Dedifferentiated amniotic fluid mesenchymal stem cell (primary cell): ENCODE measurements around the gene ANK3.

ENCODE experiments used
- DNase-seq: peaks from one replicate; pipeline ENCODE4 v3.0.0-alpha.2; 2016; ENCODE audit errors: extremely low spot score

ANK3 gene

DNA sequence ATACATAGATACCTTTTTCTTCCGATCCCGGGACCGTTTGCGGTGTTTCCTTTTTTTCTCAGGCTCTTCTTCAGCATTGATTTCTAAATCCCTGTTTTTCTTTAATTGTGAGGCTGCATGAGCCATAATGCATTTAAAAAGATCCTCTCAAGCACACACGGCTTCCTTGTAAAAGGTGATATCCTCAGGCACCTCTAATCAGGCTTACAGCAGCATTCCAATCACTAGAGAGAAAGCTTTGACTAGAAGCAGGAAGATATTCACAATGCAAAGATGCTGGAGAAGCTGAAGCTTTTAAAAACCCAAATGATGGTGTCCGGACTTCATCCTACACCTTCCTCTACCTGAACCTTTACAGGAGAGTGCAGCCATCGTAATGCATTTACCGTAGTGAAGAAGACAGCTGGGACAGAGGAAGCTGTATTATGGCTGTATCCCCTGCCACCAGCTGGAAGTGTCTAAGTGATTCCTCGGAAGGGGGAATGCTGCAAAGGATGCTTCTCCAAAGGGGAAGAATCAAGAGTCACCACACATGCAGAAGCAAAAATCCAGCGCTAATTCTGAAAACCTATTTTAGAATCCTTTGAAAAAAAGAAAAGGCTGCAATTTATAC is at the start of gene ANK3:
Gene ANK3 (minus strand): TSS at position 463 of the 613 bp plus-strand sequence. CDS start 337 bp downstream, at position 126.
- no peak for DNase-seq

GRCh38 chr10:60434418-60435046 is 44.9 kb upstream of the ANK3 start:
- peak; percentile 77 for DNase-seq

DNA sequence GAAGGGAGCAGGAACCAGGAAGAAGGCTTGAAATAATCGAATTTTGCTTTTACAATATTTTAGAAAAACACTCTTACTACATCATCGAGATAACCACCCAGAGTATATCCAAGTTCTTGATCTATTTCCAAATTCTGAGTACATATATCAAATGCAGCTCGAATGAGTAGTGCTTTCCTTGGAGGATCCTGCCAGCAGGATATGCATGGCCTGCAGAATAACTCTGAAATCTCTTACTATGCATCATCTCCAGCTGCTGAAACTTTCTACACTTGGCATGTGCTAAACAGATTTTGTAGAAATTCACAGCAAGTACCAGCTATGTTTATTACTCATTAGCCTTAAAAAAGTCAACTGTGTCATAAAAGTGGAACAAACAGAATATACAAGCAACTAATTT is 44.0 kb upstream of the ANK3 start:
- DNase-seq: peak; percentile 72

GRCh38 chr10:60430836-60431597 is 41.3 kb upstream of the ANK3 start:
- DNase-seq: no peak

DNA sequence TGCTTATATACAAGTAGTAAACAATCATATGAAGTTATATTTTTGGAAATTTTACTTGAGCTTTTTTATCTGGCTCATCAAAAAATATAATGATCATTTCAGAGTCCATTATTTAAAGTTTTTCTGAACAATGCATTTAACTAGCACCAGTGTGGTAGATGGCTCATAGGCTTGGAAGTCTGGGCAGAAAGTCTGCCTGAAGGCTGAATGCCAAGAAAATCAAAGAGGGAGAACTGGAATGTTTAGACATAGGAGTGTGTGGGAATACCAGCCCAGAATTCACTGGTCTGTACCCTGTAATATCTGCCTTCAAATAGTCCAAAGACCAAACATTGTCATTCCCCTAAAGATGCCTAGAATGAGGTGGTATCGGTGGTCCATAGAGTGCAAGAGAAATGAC is 40.3 kb upstream of the ANK3 start:
- peak; percentile 56 for DNase-seq

- DNase-seq: no peak
Measured at GRCh38 chr10:60429084-60429849, 39.6 kb upstream of the ANK3 start.

GRCh38 chr10:60428387-60428737 is 38.7 kb upstream of the ANK3 start:
- no peak for DNase-seq

DNA sequence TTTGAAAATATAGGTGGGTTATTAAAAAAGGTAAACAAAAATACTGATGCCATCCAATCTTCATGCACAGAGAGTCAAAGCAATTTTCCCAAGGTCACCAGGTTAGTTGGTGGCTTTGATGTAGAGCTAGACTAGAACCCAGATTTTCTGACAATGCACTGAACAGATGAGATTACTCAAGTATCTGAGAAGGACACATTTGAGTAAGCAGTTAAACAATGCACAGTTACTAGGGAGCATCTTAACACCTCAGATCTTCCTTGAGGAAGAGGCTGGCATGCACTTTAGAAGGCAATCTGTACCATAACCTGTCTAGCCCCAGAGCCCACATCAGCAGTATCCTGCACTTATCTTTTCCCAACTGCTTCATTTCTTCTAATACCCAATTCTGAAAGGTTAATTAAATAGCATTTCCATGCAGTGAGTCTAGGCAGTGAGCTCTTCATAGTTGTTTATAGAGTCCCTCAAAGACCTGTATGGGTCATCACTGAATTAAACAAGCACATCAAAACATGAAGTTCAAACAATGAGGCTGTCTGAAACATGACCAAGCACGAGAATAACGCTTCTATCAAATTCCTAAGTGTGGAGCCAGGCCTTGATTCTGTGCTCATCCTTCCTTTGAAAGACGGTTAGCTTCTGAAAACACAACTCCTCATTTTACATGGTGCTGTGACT is 38.2 kb upstream of the ANK3 start:
- DNase-seq: no peak

GRCh38 chr10:60427148-60427547 is 37.5 kb upstream of the ANK3 start:
- no peak for DNase-seq

GRCh38 chr10:60426425-60426824 is 36.8 kb upstream of the ANK3 start:
- DNase-seq: peak; percentile 93

GRCh38 chr10:60425392-60426110 is 35.9 kb upstream of the ANK3 start:
- no peak for DNase-seq

- DNase-seq: no peak
Measured at GRCh38 chr10:60424971-60425370, 35.3 kb upstream of the ANK3 start.

- no peak for DNase-seq
Measured at GRCh38 chr10:60423920-60424319, 34.2 kb upstream of the ANK3 start.

DNA sequence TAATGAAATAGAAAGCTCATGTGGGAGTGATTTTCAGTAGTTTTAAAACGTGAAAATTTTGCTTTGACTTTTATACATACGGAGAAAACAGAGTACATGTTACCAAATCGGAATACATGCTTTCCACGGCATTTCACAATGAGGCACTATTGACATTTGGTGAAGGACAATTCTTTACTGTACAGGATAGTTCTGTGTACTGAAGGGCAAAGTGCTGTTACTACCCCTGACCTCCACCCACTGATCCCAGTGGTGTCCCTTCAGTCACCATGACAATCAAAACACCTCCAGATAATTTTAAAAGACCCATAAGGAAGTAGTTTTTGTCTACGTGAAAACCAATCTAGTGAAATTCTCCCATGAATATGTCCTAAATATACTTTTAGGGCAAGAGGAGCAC is 33.1 kb upstream of the ANK3 start:
- no peak for DNase-seq

DNA sequence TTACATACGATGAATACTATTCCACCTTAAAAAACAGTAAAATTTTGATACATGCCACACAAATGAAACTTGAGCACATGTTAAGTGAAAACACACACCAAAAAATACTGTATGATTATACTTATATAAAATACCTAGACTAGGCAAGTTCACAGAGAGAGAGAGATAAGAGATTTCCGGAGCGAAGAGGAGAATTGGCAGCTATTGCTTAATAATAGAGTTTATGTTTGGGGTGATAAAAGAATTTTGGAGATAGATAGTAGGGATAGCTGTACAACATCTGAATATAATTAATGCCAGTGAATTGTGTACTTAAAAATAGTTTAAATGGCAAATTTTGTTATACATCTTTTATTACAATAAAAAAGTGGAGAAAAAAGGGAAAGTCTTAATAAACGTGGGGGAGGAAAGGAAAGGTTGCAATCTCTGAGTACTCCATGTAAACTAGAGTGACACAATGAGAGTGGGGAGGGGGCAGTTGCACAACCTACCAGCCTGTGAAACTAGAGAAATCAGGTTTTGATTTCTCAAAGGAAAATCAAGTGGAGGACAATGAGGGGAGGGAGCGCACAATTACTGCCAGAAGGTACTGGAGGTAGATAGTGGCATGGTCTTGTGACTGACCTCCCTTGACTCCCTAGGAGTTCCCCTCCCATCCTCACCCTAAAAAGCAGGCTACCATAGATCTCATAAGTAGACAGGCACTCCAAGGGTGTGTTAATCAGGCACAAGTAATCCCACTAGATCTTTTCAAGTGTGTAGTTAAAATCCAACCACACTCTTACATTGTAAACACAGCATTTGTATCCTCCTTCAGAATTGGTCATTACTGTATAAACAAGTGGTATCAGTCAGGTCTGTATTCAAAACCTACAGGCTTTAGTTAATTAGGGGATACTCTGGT is 31.6 kb upstream of the ANK3 start:
- no peak for DNase-seq

GRCh38 chr10:60419249-60419648 is 29.6 kb upstream of the ANK3 start:
- DNase-seq: no peak

DNA sequence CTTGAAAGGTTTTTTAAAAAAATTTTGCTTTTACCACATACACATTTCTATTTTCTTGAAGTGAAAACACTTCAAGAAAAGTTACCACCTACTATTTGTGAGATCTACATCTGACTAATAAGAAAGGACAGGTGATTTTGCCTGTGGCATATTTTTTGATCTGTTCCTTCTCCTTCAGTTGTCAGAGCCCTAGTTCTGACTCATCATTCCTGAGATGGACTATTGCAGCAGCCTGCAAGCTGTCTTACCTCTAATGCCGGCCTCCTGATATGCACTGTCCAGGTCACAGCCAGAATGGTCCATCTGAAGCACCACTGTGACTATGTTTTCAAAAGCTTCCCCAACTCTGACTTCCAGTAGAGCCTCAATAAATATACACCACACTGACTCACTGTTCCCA is 28.2 kb upstream of the ANK3 start:
- DNase-seq: no peak

DNA sequence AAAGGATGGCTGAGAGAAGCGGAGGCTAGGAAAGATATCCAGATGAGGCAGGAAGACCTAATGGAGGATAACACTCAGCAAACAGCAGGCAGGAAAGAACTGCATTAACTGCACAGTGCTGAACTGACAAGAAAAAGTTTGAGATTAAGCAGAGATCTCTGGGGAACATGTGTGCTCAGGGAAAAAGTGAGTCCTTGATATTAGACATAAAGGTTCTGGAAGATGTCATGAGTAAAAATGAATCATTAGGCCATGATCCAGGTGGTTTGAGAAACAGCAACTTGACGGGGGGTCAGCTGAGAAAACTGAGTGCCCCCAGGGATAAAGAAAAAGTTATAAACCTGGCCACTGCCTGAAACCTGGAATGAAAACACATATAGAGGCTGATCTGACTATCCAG is 27.3 kb upstream of the ANK3 start:
- no peak for DNase-seq

GRCh38 chr10:60414877-60415585 is 25.4 kb upstream of the ANK3 start:
- peak; percentile 78 for DNase-seq
